Fibroblast of lung (primary cell): ENCODE data around the gene ALDH1A1.

Experiments used
- CTCF ChIP-seq, 2 donors: IDR thresholded peaks in 1 of 2; conservative IDR thresholded peaks in 1 of 2; 1 replicate in 1 of 2; 2 replicates in 1 of 2; pipeline ENCODE4 v1.5.1; 2011 to 2012; ENCODE audit warnings: low read length in 2 of 2, control low read depth in 1 of 2, inconsistent platforms in 1 of 2, low read depth in 1 of 2, mild to moderate bottlenecking in 1 of 2
- EZH2 ChIP-seq: IDR thresholded peaks from 2 replicates; pipeline ENCODE4 v1.5.1; 2012; ENCODE audit warnings: low read length, control low read depth, mild to moderate bottlenecking; ENCODE audit errors: missing control alignments

GRCh38 chr9:72947984-72948465 lies 4.8 kb downstream of the ALDH1A1 start:
- TF ChIP-seq EZH2 (no peak), CTCF (conservative IDR thresholded peaks at IDR 0.05 in 1 of 2, IDR thresholded peaks at IDR 0.05 in 1 of 2; ENCODE audit: low read depth in 1 of 2, low read length in 2 of 2) (no peak)
